GM19023 (cell line): ENCODE data around the gene VPS13D.

ENCODE experiments used
- ATAC-seq: cut with Tn5 transposase; IDR thresholded peaks from one replicate; pipeline ENCODE4 v1.9.1; 2021; ENCODE audit warnings: mild to moderate bottlenecking, moderate library complexity; ENCODE audit not compliant: unreplicated experiment

The VPS13D gene

GRCh38 chr1:12229835-12230548, at the start of gene VPS13D:
VPS13D (plus strand) TSS chr1:12230030; CDS start chr1:12234267, 4,237 bp downstream.
- peak; percentile 76 for ATAC-seq

DNA sequence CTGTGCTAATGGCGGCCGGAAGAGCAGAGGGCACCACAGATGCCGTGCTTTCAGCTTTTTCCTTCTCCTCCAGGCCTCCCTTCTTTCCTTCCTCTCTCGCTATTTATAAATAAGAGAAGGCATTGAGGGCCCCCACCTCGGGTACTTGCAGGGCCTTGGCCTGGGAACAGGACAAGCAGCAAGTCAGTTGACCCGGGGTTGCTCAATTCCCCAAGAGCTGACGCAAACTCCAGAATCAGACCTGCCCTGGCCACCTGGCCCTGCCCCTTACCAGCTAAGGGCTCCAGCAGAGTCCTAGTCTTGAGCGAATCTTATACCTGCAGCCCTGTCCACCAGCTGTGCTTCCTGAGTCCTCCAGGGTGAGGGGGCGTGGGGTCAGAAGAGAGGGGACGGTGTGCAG, 49.5 kb upstream of the VPS13D start:
- ATAC-seq, result no peak

DNA sequence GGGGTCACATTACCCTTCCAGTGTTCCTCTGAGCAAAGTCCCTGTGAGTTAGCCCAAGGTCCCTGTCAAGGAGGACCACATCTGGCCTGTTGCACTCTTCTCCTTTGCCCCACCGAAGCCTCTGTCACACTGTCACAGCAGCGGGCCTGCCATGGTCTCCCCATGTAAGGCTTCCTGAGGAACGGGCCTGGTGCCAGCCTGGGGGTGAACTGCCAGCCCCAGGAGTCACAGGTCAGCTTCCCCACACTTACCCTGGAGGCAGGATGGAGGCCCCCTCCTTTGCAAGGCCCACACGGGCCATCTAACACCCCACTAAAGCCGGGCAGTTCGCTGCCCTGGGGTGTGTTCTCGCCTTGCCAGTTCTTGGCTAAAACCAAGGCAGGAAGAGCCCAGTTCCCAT, 48.9 kb upstream of the VPS13D start:
- ATAC-seq, result no peak

DNA sequence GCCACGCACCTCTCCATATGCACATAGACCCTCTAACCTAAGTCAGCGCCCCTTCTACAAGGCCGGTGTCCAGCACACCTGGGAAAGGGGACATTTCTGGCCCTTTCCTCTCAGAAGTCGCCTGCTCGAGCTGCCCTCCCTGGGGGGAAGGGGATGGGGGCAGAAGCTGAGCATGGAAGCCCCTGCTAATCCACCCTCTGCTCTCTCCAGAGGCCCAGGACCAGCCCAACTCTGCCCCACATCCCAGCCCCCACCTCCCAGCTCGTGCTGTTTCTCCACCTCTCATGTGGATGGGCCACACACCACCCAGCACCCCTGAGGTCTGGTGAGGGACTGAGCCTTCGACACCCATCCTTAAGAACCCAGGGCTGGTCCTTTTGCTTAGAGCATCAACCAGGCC, 48.3 kb upstream of the VPS13D start:
- ATAC-seq, result no peak

DNA sequence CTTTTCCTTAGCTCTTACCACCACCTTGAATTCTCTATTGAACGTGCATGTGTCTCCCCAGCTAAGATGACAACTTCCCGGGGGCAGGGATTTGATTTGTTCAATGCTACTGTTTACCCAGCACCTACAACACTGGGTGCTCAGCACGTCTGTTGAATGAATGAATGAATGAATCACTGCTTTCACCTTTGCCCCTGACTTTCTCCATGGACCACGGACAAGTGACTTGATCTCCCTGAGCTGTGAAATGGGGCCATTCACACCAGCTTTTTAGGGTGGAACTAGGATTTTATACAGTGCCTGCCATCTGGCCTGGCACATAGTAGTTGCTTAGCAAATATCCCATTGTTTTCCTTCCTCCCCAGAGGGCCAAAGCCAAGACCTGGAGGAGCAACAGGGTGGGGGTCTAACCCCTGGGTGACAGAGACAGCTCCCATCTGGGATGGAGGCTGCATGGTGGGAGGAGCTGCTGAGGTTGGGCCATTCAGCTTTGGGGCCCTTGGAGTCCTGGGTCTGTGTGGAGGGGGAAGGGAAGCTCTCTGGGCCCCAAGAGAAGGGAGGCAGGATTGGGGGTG, 47.3 kb upstream of the VPS13D start:
- no peak for ATAC-seq

DNA sequence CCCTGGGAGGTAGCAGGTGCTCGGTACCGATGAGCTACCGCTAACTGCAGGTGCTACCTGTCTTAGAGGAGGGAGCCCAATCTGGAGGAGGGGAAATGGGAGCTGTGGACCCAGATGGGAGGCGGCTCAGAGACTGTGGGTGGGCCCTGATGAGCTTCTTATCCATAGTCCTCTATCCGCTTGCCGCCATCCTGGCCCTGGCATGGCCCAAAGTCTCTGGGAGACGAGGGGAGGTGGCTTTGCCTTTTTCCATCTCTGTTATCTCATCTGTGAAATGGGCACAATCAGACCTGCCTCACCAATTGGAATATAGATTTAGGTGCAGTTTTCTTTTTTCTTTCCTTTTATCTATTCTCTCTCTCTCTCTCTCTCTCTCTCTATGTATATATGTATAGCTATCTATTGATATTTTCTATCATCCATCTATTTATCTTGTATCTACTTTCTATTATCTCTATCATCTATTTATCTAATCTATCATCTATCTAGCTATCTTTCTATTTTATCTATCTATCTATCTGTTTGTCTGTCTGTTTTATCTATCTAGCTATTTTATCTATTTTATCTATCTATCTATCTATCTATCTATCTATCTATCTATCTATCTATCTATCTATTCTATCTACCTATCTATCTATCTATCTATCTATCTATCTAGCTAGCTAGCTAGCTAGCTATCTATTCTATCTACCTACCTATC, 46.6 kb upstream of the VPS13D start:
- no peak for ATAC-seq

DNA sequence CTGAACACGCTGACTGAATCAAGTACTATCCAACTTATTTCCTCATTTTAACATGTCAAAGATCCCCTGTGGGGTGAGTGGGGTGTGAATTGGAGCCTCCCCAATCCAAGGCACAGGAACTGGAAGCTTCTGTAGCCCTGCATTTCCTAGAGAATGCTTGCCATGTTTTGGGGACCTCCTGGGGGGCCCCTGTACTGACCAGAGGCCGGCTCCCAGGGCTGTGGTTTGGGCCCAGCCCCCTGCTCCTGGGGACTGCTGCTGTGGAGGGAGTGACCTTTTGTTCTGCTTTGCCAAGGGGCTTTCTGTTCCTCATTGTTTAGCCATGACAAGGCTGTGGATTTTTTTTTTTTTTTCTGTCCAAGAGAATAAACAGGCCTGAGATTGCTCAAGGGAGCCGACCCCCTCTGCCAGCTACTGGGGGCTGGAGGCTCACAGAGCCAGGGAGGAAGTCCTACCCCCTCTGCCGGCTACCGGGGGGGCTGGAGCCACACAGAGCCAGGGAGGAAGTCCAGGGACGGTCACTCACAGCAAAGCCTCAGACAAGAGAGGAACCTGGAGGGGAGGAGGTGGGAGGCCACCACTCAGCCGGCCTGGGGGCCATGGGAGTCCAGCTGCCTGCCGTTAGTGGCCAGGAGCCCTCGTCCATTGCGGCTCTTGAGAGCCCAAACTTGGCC, 45.7 kb upstream of the VPS13D start:
- ATAC-seq, result no peak

DNA sequence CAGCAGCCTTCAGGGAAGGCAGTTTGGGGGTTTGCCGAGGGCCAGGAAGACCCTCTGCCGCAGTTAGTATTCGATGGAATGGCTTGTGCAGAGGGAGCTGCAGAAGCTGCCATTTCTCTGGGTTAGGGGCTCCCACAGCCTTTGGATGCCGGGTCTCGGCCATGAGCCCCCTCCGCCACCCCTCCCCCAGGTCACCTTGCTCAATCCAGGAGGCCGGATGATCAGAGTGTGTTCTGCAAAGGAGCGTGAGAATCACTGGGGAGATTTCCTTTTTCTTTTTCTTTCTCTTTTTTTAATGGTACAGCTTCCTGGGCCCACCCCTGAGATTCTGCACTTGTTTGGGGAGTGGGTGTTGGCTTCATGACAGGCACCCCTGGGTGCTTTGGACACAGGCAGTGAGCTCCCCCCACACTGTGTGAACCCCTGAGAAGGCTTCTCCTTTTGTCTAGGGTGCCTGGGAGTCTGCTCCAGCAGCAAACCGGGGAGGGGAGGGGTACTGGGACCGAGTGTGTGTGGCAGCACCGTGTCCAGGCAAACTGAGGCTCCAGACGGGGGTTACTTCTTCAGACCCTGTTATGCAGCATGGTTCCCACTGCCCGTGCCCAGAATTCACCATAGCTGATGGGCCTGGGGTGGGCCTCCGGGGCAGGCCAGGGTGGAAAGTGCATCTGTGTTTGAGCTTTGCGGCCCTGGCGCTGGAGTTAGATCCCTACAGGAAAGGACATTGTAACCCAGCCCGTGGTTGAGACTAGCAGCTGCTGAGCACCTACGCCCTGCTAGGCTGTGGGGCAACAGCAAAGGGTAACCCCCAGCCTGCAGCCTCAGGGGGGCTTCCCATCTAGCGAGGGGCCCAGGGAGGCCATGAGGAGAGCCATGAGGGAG, 44.6 kb upstream of the VPS13D start:
- no peak for ATAC-seq

- ATAC-seq, result no peak
Observed at GRCh38 chr1:12185918-12186678, 43.7 kb upstream of the VPS13D start.

- no peak for ATAC-seq
Observed at GRCh38 chr1:12186679-12186985, 43.2 kb upstream of the VPS13D start.

GRCh38 chr1:12188115-12188514, 41.7 kb upstream of the VPS13D start:
- ATAC-seq, result no peak

DNA sequence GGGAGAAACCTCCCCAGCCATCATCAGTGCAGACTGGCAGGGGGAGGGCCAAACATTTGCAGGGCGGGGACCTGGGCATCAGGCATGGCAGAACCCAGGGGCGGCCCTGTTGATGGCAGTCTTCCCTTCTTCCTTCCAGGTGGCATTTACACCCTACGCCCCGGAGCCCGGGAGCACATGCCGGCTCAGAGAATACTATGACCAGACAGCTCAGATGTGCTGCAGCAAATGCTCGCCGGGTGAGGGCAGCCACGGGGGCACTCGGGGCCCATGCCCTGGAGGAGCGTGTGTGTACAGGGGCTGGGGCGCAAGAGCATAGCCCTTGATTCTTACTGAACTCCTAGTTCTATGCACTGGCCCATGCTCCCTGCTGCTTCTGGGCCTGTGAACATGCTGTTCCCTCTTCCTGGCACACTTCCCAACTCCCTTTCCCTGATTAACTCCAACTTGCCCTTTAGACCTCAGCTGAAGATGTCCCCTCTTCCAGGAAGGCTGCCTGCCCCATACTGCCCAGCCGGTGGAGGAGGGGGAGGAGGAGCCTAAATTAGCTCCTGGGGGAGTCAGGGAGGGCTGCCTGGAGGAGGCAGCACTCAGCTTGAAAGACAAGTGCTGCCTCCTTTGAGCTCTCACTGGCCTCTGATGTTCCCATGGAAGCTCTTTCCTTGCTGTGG, 41.0 kb upstream of the VPS13D start:
- ATAC-seq, result no peak

DNA sequence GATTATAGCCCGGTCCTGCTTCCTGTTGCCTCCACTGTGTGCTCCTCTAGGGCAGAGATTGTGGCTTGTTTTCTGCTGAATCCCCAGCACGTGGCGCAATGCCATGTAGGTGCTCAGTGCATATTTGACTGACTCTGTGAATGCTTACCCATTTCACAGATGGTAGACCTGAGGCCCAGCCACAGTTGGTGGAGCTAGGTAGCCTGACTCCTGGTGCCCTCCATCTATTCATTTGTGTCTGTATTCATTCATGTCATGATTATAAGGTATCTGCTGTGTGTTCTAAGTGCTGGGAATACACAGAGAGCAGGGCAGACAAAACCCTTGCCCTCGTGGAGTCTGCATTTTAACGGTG, 40.5 kb upstream of the VPS13D start:
- no peak for ATAC-seq

DNA sequence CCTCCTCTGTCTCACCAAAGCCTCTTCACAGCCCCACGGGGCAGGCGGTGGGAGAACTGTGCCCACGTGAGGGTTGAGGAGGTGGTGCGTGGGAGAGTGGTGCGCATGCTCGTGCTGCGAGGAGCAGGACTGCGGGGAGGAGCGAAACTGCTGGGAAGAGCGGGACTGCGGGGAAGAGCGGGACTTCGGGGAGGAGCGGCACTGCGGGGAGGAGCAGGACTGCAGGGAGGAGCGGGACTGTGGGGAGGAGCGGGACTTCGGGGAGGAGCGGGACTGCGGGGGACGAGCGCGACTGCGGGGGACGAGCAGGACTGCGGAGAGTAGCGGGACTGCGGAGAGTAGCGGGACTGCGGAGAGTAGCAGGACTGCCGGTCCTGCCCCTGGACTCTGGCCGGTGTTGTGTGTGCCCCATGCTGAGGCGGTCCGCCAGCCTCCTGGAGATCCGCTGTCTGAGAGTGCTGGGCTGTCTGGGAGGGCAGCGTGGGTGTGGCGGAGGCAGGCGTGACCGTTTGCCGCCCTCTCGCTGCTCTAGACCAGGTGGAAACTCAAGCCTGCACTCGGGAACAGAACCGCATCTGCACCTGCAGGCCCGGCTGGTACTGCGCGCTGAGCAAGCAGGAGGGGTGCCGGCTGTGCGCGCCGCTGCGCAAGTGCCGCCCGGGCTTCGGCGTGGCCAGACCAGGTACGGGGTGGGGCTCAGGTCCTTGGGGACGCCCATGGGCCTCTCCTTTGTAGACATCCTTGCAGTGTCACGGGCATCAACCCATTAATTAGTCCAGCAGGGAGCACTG, 38.4 kb upstream of the VPS13D start:
- ATAC-seq, result no peak

DNA sequence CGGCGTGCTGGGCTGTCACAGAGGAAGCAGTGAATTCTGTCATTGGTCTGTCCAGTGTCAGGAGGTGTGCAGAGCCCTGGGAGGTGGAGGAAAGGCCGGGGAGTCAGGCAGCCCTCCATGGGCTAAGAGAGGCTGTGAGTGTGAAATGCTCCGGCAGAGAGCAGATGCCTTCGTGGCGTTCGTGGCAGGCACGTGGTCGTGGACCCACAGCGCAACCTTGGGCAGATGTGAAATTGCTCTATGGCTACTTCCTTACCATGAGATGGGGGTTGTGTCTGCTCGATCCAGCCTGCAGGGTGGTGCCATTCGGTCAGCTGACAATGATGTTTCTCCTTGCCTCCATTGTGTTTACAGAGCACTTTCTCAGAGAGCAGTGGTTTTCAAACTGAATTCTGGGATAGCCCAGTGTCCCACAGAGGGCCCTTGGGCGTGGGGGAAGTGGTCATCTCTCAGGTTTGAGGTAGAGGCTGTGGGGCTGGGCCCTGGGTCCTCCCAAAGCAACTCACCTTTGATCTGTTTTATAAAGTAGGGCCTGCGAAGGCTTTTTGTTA, 35.1 kb upstream of the VPS13D start:
- no peak for ATAC-seq

DNA sequence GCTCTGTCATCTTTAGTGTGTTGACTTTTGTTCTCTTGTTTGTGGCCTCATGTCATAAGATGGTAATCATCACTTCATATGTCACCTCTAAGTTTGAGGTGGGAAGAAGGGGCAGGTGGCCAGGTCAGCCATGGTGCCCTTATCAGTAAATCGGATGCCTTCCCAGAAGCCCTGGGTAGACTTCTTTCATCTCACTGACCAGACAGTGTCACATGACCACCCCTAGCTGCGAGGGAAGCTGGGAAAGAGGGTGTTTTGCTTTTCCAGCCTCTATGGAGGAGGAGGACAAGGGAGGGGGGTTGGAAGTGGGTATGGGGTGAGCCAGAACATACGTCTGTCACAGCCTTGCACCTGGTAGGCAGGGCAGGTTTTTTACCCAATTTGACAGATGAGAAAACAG, 34.4 kb upstream of the VPS13D start:
- ATAC-seq, result no peak

DNA sequence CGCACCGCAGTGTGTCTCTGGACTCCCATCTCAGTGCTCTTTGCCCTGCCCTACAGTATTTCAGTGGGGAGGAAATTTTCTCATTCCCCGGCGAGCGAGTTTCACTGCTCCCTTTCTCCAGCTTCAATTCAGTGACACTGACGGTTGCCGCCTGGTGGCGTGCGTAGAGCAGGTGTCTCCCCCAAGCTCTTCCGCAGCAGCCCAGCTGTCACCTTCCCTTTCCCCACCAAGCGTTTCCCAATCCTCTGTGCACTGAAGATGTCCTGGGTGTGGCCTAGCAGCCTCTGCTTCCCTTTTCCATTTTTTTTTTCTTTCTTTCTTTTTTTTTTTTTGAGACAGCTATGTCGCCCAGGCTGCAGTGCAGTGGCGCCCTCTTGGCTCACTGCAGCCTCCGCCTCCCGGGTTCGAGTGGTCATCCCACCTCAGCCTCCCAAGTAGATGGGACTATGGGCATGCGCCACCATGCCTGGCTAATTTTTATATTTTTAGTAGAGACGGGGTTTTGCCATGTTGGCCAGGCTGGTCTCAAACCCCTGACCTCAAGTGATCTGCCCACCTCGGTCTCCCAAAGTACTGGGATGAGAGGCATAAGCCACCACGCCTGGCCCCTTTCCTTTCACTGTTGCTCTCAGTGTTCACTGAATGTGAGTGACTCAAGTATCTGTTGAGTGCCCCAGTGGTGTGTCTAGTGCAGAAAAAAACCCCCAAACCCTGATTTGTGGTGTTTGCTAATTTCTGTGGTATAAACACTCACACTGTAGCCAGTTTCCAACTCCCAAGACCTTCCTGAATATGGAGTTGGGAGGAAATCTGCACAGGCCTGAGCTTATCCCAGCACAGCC, 33.0 kb upstream of the VPS13D start:
- no peak for ATAC-seq

DNA sequence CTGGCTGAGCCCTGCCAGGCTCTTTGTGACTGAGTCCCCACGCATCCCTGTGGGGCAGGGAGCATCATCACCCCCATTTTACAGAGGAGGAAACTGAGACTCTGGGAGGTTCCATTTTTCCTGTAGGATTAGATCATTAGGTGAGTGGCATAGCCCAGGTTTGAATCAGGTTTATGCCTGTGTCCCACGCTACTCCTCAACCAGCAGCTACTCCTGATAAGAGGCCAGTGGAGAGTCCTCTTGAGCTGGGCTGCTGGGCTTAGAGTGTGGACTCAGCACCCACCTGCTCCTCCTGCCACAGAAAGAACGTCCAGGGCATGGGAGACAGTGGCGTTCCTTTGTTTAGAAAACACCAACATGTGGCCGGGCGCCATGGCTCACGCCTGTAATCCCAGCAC, 32.3 kb upstream of the VPS13D start:
- ATAC-seq, result no peak
